Upper lobe of right lung (tissue), 1 donor: ENCODE measurements around the gene MUC5AC. TPM values are rescaled to one million over a fixed set of nuclear protein-coding genes. Genes with fewer than 3 reads are reported as not detected.

Source experiments
- ATAC-seq: fragments of 200-7000 bp; cut with Tn5 transposase; one replicate; pipeline ENCODE4 v1.9.1; 2020; ENCODE audit warnings: mild to moderate bottlenecking, moderate library complexity
- DNase-seq: peaks from one replicate; pipeline ENCODE4 v3.0.0-alpha.2; 2020
- H3K27ac ChIP-seq: fragments of 200-600 bp; one replicate; pipeline ENCODE4 v1.8.0; 2022
- H3K27me3 ChIP-seq: fragments of 200-600 bp; one replicate; pipeline ENCODE4 v1.8.0; 2022; ENCODE audit warnings: mild to moderate bottlenecking
- H3K36me3 ChIP-seq: fragments of 200-600 bp; one replicate; pipeline ENCODE4 v1.8.0; 2022
- H3K4me1 ChIP-seq: fragments of 200-600 bp; one replicate; pipeline ENCODE4 v1.8.0; 2022
- H3K4me3 ChIP-seq: fragments of 200-600 bp; one replicate; pipeline ENCODE4 v1.8.0; 2022; ENCODE audit warnings: mild to moderate bottlenecking
- H3K9me3 ChIP-seq: fragments of 200-600 bp; one replicate; pipeline ENCODE4 v1.8.0; 2022
- CTCF ChIP-seq: fragments of 200-600 bp; IDR thresholded peaks from one replicate; pipeline ENCODE4 v1.8.0; 2022; ENCODE audit warnings: antibody characterized with exemption
- intact Hi-C: fragments of 100-400 bp; cut with DNase I; formaldehyde crosslinking; loops from one replicate; pipeline ENCODE4 v1.11.0; 2022
- total RNA-seq: library from RNA; stranded (reverse); fragmentation: NEBNext Ultra II Directional; extraction: Animal tissue kit (Norgen Biotek cat#: 25700); gene quantifications from one replicate; pipeline ENCODE4 v1.2.1, GENCODE V29; 2021
- donor health status: DM: no; HTN: yes; CAD: no; lungs with severe emphysema.

Gene MUC5AC
- total RNA-seq, 1 donor from 2014 or later: not detected

- Histone ChIP-seq H3K9me3 (no peaks in the 10 kb centered on the region), H3K36me3 (no peaks in the 10 kb centered on the region), H3K27me3 (peaks cover 12% of the 10 kb centered on the region), H3K27ac (no peak overlapping the region), H3K4me1 (no peaks in the 10 kb centered on the region), H3K4me3 (no peak overlapping the region)
- no peak for TF ChIP-seq CTCF
- DNase-seq (peak; percentile 64), ATAC-seq (no peak)
- intact Hi-C loops: no loop called here
Observed at GRCh38 chr11:1126491-1126926, 31.2 kb upstream of the MUC5AC start.

- intact Hi-C loops: no loop called here
- no peak for ATAC-seq
- H3K9me3 ChIP-seq: no peaks in the 10 kb centered on the region
- no peak overlapping the region for H3K4me3 ChIP-seq
- H3K27ac ChIP-seq: no peak overlapping the region
- H3K36me3 ChIP-seq: no peaks in the 10 kb centered on the region
- DNase-seq: peak; percentile 60
- no peak for TF ChIP-seq CTCF
- no peaks in the 10 kb centered on the region for H3K4me1 ChIP-seq
- peaks cover 6% of the 10 kb centered on the region for H3K27me3 ChIP-seq
Observed at GRCh38 chr11:1126935-1127663, 30.7 kb upstream of the MUC5AC start.

GRCh38 chr11:1127664-1128162 is 30.0 kb upstream of the MUC5AC start:
- Histone ChIP-seq H3K4me3 (no peak overlapping the region), H3K36me3 (no peaks in the 10 kb centered on the region), H3K27ac (no peak overlapping the region), H3K4me1 (no peaks in the 10 kb centered on the region), H3K27me3 (no peaks in the 10 kb centered on the region), H3K9me3 (no peaks in the 10 kb centered on the region)
- intact Hi-C loops: no loop called here
- ATAC-seq (no peak), DNase-seq (no peak)
- no peak for TF ChIP-seq CTCF

GRCh38 chr11:1128311-1129142 is 29.2 kb upstream of the MUC5AC start:
- Histone ChIP-seq H3K27me3 (no peaks in the 10 kb centered on the region), H3K4me1 (no peaks in the 10 kb centered on the region), H3K36me3 (no peaks in the 10 kb centered on the region), H3K27ac (no peak overlapping the region), H3K9me3 (no peaks in the 10 kb centered on the region), H3K4me3 (no peak overlapping the region)
- DNase-seq (peak; percentile 60), ATAC-seq (no peak)
- intact Hi-C loops: no loop called here
- no peak for TF ChIP-seq CTCF

- Histone ChIP-seq H3K4me3 (no peak overlapping the region), H3K4me1 (no peaks in the 10 kb centered on the region), H3K36me3 (no peaks in the 10 kb centered on the region), H3K27me3 (no peaks in the 10 kb centered on the region), H3K9me3 (peaks cover 2% of the 10 kb centered on the region), H3K27ac (no peak overlapping the region)
- no peak for TF ChIP-seq CTCF
- DNase-seq (no peak), ATAC-seq (no peak)
- intact Hi-C loops: no loop called here
Observed at GRCh38 chr11:1129143-1129610, 28.6 kb upstream of the MUC5AC start.
